Kidney tubule cell (primary cell): Measurements from ENCODE around the gene TEX22.
A peak's percentile ranks its signal among the peaks of the same experiment; 100 is the strongest.

Experiments
- DNase-seq: peaks from one replicate; pipeline ENCODE4 v3.0.0-alpha.2; 2018; ENCODE audit warnings: low spot score

The TEX22 gene

DNA sequence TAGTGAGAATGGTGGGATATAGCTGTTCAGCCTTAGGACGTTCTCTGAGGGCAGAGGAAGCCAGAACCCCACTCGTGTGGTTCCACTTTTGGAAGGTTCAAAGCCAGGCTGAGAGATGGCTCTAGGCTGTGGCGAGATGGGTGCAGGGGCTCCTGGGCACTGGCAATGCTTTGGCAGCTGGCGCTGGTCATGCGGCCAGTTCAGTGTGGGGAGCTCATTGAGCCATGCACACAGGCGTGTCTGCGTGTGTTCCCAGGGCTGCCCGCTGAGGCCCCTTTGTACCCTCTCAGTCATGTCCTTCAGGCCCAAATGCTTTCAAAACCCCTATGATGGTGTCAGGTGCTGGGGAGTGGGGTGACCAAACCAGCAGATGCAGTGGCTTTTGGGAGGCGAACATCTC lies 1.7 kb downstream of the TEX22 start:
- DNase-seq = no peak

DNA sequence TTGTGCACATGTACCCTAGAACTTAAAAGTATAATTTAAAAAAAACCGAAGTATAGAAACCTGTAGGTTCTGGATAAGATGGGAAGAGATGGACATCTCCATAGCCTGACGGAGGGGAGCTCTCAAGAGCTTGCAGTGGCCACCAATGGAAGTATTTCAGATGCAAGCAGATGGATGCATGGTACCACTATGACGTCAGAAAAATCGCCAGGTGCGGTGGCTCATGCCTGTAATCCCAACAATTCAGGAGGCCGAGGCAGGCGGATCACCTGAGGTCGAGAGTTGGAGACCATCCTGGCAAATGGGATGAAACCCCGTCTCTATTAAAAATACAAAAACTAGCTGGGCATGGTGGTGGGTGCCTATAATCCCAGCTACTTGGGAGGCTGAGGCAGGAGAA lies 3.4 kb downstream of the TEX22 start:
- no peak for DNase-seq

DNA sequence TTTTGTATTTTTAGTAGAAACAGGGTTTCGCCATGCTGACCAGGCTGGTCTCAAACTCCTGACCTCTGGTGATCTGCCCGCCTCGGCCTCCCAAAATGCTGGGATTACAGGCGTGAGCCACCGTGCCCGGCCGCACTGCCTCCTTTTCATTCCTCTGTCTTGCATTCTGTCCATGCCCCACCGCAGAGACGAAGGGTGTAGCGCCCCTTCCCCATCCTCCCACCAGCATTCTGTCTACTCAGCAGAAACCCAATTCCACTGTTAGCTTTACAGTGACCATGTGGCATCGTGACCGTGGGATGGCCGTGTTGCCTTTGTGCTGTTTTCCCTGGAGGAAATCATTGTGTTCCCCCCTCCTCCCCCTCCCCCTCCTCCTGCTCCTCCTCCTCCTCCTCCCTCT lies 10.3 kb downstream of the TEX22 start:
- no peak for DNase-seq

DNA sequence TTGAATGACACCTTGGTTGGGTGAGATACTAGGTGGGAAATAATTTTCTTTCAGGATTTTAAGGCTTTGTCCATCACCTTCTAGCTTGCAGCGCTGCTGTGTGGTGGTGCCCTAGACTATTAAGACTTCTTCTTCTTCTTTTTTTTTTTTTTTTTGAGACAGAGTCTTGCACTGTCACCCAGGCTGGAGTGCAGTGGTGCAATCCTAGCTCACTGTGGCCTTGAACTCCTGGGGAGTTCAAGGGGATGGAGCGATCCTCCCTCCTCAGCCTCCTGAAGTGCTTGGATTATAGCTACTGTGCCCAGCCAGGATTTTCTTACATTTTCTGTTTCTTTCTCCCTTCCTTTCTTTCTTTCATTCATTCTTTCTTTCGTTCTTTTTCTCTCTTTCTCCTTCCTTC lies 11.0 kb downstream of the TEX22 start:
- DNase-seq = no peak

DNA sequence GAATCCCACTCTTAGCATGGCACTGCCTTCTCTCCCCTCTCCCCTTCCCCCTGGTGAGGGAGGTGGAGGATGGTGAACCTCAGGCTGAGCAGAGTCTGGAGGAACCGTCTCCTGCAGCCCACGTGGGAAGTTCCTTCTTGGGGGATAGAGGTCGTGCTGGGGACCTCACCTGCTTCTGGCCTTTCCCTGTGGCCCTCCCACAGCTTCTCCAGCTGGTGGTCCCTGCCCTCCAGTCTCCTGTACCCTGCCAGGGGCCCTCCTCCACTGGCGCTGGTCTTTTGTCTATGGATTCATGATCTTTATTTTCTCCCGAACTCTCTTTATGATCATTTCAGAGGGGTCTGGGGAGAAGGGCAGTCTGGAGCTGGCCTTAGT lies 12.3 kb downstream of the TEX22 start:
- DNase-seq = no peak

DNA sequence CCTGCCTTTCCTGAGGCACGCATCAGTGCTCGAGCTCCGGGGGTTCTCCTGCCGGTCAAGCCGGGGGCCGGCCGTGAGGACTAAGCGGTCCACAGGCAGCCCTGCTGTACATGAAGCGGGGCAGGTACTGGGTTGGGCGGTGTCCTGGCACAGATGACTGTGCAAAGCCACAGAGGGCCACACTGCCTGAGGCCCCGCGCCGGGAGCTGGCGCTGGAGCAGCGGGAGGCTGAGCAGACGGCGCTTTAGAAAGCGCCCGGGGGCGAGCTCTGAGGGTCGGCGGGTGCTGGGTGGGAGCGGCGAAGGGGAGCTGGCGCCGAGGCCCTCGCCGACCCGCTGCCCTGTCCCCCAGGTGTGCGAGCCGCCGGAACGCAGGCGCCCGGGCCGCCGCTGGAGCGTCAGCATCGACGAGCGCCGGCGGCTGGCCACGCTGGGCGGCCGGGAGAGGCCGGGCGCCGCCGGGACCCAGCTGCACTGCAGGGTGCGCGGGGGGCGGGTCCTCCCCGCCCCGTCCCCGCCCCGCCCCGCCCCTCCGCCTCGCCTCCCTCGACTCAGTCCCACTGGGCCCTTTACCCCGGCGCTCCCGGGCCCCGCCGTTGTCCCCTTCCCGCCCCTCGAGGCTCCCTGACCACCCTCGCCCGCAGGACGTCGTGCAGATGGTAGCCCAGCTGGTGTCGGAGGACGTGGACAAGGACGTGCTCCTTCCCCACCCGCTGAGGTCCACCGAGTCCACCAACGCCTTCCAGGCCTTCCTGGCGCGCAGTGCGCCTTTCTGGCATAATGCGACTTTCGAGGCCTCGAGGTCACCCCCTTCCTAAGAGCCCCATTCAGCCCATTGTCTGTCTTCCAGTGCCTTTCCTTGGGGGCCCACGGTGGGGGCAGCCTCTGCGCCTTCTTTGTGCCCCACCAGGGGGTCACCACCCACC lies 12.9 kb downstream of the TEX22 start:
- peak; percentile 70 for DNase-seq

DNA sequence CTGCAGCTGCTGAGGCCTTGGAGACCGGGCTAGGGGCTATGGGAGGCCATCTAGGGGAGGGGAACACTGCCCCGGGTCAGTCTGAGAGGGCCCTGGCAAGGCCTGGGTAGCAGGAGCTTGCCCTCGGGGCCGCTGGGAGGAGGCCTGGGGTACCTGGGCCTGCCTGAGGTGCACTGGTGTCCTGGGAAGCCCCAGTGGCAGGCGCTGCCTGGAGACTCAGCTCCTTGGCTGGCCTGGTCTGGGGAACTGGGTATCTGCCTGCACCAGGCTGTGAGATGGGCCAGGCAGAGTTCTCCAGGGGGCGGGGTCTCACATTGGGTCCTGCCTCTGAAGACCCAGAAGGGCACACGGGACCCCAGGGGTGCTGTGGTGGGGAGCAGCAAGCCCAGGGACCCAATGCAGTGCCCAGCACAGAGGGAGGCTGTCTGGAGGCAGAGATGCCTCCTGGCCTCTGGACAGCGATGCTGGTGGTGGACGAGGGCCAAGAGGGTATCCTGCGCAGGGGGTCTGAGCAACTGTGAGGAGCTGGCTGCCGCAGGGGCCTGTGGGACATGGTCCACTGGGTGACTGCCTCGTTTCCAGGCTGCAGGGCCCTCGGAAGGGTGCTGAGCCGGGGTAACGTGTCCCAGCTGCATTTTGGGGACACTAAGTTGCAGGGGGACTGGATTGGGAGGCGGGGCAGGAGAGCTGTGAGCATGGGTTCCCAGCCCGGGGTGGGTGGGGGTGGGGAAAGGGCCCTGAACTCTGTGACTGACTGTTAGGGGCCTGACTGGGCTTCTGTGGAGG lies 13.8 kb downstream of the TEX22 start:
- no peak for DNase-seq

DNA sequence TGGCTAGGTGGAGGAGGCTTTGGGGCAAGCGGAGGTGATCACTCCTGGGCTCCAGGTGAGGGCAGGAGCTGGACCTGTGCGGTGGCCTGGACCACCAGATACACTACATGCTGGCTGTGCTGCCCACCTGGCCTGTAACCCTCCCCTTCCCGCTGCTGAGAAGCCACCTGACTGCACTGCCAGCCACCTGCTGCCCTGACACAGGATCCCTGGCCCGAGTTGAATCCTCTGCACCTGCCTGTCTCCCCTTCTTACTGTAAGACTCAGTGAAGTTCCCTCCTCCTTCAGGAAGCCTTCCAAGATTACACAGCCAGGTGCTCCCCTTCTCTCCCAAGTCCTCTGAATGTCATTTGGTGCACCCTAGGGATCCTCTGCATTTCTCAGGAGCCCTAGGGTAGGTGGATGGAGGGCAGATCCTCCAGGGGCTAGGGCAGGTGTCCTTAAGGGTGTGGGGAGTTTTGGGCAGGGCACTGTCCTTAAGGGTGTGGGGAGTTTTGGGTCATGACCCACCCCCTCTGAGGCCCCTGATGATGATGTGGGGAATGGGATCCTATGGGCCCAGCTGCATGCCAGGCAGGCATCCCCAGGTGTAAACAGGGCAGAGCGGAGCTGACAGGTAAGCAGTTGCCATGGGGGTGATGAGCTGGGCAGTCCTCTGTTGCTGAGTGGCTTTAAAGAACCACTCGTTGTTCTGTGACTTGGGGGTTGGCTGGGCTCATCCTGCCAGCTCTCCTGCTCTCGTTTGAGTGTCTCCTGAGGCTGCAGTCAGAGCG lies 14.6 kb downstream of the TEX22 start:
- DNase-seq = no peak

DNA sequence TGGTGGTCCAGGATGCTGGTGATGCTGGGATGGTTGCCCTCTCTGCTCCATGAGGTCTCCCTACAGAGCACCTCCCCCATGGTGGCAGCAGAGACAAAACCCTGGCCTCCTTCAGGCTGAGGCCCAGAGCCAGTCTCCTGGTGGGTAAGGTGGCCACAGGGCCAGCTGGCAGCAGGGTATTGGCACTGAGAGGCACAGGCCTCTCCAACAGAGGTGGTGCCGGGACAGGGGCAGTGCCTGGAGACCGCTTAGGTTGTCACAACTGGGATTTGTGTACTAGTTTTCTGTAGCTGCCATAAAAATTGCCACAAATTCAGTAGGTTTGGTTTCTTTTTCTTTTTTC lies 15.2 kb downstream of the TEX22 start:
- DNase-seq = no peak

DNA sequence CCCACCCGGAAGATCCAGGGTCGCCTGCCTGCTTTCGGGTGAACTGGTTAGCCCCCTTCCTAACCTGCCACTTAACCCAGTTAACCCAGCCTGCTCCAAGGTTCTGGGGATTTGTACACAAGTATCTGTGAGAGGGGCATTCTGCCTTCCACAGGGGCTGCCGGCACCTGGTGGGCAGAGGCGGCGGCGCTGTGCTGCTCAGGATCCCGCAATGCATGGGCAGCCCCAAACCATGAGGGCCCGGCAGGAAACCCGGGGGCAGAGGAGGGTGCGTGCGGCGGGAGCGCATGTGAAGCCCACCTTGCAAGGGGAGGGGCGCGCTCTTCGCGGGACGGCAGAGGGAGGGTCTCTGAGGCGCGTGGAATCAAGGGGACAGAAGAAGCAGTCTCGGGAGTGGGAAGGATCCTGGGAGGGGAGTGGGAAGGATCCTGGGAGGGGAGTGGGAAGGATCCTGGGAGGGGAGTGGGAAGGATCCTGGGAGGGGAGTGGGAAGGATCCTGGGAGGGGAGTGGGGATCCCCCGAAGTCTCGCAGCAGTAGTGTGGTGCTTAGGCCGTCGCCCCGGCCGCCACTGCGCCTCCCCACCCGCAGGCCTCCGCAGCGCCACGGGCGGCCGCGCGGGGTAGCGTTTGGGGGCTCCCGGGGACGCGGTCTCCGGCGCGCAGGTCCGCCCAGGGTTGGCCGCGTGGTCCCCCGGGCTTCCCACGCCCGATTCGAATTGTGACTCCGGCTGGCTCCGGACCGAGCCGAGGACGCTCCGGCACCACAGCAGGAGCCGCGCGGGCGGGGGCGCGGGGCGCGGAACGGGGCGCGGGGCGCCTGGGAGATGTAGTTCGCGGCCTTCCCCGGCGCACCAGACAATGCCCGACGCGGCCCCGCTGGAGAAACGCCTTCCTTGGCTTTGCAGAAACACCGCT lies 16.4 kb downstream of the TEX22 start:
- DNase-seq = peak; percentile 49

DNA sequence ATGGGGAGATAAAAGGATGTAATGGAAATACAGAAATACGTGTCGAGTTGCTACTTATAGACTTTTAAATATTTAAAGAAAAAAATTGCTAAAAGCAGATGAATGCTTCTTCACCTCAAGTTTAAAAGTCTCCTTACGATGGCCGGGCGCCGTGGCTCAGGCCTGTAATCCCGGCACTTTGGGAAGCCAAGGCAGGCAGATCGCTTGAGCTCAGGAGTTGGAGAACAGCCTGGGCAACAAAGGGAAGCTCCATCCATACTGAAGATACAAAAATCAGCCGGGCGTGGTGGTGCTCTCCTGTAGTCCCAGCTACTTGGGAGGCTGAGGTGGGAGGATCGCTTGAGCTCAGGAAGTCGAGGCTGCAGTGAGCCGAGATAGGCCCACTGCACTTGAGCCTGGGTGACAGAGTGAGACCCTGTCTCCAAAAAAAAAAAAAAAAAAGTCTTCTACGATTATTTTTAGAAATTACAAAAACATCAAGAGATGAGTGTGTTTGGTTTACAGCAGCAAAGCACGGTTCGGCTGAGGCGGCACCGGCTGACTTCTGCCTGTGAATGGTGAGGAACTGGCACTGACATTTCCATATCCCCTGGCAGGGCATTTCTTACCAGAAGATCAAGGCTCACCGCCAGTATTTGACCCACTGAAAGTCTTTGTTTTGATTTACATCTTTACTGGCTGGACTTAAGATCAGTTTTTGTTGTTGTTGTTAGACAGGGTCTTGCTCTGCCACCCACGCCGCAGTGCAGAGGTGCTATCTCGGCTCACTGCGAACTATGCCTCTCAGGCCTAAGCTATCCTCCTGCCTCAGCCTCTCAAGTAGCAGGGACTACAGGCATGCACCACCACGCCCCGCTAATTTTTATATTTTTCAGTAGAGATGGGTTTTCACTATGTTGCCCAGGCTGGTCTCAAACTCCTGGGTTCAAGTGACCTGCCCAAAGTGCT lies 17.4 kb downstream of the TEX22 start:
- DNase-seq = no peak

DNA sequence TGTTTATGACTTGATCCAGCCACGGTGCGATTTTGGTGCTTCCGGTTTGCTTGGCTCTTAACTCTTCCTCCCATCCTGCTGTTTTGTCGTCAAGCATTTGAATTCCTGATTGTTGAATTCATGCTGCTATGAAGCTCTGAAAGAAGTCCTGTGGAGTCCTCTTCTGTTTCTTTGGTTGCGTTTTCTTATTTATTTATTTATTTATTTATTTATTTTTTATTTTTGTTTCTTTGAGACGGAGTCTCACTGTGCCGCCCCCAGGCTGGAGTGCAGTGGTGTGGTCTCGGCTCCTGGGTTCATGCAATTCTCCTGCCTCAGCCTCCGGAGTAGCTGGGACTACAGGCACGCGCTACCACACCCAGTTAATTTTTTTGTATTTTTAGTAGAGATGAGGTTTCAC lies 18.3 kb downstream of the TEX22 start:
- no peak for DNase-seq

DNA sequence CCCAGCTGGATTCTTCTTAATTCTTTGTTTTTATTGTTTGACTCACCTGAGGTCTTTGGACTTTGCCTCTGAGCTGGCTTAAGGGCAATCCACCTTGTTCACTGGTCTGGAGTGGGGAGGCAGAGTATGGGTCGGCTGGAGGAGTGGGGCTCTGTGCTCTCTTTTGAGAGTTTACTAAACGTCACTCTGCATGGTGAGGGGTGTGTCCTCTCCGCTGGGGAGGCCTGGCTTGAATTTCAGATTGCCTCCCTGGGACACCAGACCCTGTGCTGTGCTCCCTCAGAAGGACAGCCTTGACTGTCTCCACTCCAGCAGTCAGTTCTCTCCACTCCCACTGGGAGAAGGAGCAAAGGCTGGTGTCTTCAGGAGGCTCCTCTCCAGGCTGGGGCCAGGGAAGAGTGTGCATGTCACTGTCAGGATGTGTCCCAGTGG lies 19.4 kb downstream of the TEX22 start:
- no peak for DNase-seq

DNA sequence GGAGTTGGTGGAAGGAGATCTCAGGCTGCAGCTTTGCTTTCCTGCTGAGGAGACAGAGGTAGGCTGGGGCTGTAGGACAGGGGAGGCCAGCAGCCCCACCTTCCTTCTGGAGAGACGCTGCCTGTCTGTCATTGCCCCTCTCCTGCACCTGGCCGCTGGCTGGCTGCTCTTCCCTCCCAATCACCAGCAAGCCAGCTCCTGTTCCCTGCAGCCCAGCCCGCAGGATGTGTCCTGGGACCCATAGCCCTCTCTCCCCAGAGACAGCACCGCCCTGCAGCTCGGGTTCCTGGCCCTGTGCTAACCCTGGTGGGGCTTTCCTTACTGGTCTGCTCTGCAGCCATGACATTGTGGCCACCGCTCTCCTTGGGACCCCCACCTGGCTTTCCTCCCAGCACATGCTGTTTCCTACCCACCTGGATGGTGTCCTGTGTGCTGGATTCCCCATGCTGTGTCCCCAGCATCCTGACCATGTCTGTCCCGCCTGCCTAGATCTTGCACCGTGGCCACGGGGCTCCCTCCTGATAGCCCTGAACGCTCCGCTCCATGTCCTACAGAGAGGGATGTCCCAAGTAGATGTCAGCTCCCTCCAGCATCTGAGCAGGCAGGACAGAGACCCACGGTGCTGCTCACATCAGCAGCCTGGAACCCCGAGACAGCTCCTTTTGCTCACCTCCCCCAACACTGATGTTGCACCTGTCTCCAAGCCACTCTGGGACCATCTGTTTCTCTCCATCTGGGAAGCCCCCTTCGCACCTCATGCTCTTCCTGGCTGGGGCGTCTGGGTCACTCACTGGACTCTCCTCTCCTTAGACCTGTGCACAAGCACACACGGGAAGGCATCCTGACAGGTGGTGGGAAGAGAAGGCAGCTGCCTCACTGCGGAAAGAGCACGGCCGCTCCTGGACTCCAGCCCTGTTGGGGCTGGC lies 20.2 kb downstream of the TEX22 start:
- DNase-seq = no peak

DNA sequence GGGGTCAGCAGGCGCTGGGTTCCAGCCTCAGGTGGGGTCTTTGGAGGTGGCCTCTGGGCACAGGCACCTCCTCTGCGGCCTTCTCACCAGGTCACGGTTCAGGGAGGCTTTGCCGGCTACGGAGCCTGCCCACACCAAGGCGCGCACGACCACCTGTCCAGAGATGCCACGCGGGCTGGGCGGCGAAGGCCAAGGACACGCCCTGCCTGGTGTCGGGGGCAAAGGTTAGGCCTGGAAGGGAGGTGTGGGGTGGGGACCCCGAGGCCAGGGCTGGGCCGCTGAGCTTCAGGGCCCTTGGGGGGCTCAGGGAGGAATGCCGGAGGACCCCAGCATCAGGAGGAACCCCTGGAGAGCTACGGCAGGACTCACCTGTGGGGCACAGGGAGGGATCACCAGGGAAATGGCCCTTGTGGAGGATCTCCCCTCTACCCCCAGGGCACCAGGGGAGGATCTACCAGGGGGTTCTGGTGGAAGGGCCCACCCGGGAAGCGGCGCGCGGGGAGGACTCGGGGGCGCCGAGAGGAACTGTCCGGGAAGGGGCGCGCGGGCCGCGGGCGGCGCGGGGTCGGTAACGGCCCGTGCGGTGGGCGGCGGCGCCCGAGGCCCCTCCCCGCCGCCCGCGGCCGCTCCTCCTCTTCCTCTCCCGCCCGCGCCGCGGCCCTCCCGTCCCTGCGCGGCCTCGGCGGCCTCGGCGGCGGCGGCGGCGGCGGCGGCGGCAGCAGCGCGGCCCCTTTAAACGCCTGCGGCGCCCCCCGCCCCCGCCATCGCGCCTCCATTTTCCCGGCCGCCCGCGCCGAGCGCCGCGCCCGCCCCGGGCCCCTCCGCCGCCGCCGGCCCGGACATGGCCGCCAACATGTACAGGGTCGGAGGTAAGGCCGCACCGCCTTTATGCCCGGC lies 21.1 kb downstream of the TEX22 start, which contains the start of gene MTA1:
MTA1 (plus strand) TSS at position 633 of the 897 bp plus-strand sequence; CDS start at position 842, 209 bp downstream.
- peak; percentile 50 for DNase-seq

DNA sequence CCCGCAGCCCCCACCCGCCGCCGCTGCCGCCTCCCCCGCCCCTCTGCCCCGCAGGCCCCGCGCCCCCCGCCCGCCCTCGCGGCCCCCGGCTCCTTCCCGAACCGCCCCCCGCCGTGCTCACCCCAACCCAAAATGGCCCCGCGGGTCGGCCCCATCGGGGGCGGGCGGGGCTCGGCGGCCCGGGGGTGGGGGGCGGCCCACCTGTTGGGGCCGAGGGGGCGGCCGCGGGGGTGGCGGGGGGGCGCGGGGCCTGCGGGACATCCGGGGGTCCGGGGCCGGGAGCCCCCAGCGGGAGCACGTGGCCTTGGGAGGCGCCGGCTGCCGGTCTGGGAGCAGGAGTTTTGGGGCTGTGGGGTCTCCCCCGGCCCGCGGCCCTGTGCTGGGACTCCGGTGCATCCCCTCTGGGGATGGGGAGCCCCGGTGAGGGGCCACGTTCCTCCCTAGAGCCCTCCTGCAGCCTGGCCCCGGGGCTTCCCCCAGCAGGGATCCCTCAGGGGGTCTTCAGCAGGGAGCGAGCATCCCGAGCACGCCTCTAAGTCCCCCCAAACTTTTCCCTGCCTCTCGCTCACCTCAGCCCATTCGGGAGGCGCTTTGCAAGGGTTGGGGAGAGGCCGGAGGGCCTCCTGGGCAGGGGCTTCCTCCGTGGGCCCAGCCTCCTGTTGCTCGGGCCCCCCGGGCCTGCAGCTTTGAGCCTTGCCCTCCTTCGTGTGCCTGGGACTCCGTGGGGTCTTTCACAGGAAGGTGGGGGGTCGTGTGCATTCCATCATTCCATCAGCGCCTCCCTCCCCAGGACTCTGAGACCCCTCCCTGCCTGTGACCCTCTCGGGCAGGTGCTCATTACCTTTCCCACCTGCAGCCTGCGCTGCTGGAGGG lies 22.0 kb downstream of the TEX22 start:
- no peak for DNase-seq
